H9 (cell line): ENCODE data around the gene MRI1. TPM values are rescaled to one million over a fixed set of nuclear protein-coding genes. Genes with fewer than 3 reads are reported as not detected.

Source experiments
- DNase-seq: peaks from one replicate; pipeline ENCODE4 v3.0.0-alpha.2; 2017
- H2AFZ ChIP-seq: one replicate; pipeline ENCODE4 v1.6.1; 2013; ENCODE audit warnings: mild to moderate bottlenecking, low read length, control low read depth, moderate library complexity
- H2AK5ac ChIP-seq: 2 replicates; pipeline ENCODE4 v1.6.1; 2013; ENCODE audit warnings: low read length, control low read depth, mixed read lengths; ENCODE audit not compliant: insufficient read length
- H2BK120ac ChIP-seq: one replicate; pipeline ENCODE4 v1.6.1; 2013; ENCODE audit warnings: low read depth, mild to moderate bottlenecking, low read length, control low read depth, inconsistent platforms; ENCODE audit not compliant: poor library complexity, severe bottlenecking
- H2BK12ac ChIP-seq: 2 replicates; pipeline ENCODE4 v1.6.1; 2013; ENCODE audit warnings: low read length, control low read depth, mixed read lengths, low read depth; ENCODE audit not compliant: insufficient read length
- H2BK15ac ChIP-seq: 2 replicates; pipeline ENCODE4 v1.6.1; 2013; ENCODE audit warnings: low read depth, low read length, control low read depth
- H2BK20ac ChIP-seq: one replicate; pipeline ENCODE4 v1.6.1; 2013; ENCODE audit warnings: low read depth, mild to moderate bottlenecking, low read length, control low read depth, inconsistent platforms; ENCODE audit not compliant: poor library complexity, severe bottlenecking
- H2BK5ac ChIP-seq: 2 replicates; pipeline ENCODE4 v1.6.1; 2013; ENCODE audit warnings: low read length, control low read depth, mixed read lengths; ENCODE audit not compliant: insufficient read length
- H3K14ac ChIP-seq: 2 replicates; pipeline ENCODE4 v1.6.1; 2013; ENCODE audit warnings: low read length, control low read depth; ENCODE audit not compliant: insufficient read depth
- H3K18ac ChIP-seq: 2 replicates; pipeline ENCODE4 v1.6.1; 2013; ENCODE audit warnings: low read depth, mild to moderate bottlenecking, mixed read lengths, low read length, control low read depth; ENCODE audit not compliant: insufficient read length
- H3K23ac ChIP-seq: 2 replicates; pipeline ENCODE4 v1.6.1; 2013; ENCODE audit warnings: low read length, control low read depth, mixed read lengths, low read depth; ENCODE audit not compliant: insufficient read length
- H3K23me2 ChIP-seq: 2 replicates; pipeline ENCODE4 v1.6.1; 2013; ENCODE audit warnings: low read depth, mild to moderate bottlenecking, mixed read lengths, low read length, control low read depth; ENCODE audit not compliant: insufficient read length, poor library complexity, severe bottlenecking
- H3K27ac ChIP-seq: 2 replicates; pipeline ENCODE4 v1.5.1; 2013; ENCODE audit warnings: low read length, control low read depth, mixed read lengths, low read depth; ENCODE audit not compliant: insufficient read length
- H3K27me3 ChIP-seq: 2 replicates; pipeline ENCODE4 v1.6.1; 2013; ENCODE audit warnings: low read length, control low read depth, inconsistent platforms; ENCODE audit not compliant: insufficient read depth
- H3K4ac ChIP-seq: 2 replicates; pipeline ENCODE4 v1.6.1; 2013; ENCODE audit warnings: low read depth, mild to moderate bottlenecking, control low read depth, inconsistent platforms, low read length, moderate library complexity
- H3K4me1 ChIP-seq: 2 replicates; pipeline ENCODE4 v1.6.1; 2013; ENCODE audit warnings: low read length, control low read depth, inconsistent platforms; ENCODE audit not compliant: insufficient read depth
- H3K4me2 ChIP-seq: 2 replicates; pipeline ENCODE4 v1.6.1; 2013; ENCODE audit warnings: low read length, control low read depth, mixed read lengths; ENCODE audit not compliant: insufficient read length, insufficient read depth
- H3K56ac ChIP-seq: 2 replicates; pipeline ENCODE4 v1.6.1; 2013; ENCODE audit warnings: low read depth, mild to moderate bottlenecking, mixed read lengths, low read length, control low read depth; ENCODE audit not compliant: insufficient read length
- H3K79me1 ChIP-seq: 2 replicates; pipeline ENCODE4 v1.6.1; 2013; ENCODE audit warnings: low read depth, mild to moderate bottlenecking, moderate library complexity, low read length, control low read depth, inconsistent platforms; ENCODE audit not compliant: insufficient read depth, poor library complexity, severe bottlenecking
- H3K79me2 ChIP-seq: 2 replicates; pipeline ENCODE4 v1.6.1; 2013; ENCODE audit warnings: low read length, control low read depth, inconsistent platforms; ENCODE audit not compliant: insufficient read depth
- H3K9ac ChIP-seq: 2 replicates; pipeline ENCODE4 v1.6.1; 2013; ENCODE audit warnings: low read length, control low read depth, mixed read lengths; ENCODE audit not compliant: insufficient read length; ENCODE audit errors: extremely low read depth
- H3K9me3 ChIP-seq: one replicate; pipeline ENCODE4 v1.6.1; 2013; ENCODE audit warnings: low read depth, low read length, inconsistent platforms; ENCODE audit not compliant: control insufficient read depth
- H3T11ph ChIP-seq: one replicate; pipeline ENCODE4 v1.6.1; 2013; ENCODE audit warnings: mild to moderate bottlenecking, low read length, control low read depth, inconsistent platforms
- H4K20me1 ChIP-seq: one replicate; pipeline ENCODE4 v1.6.1; 2013; ENCODE audit not compliant: control insufficient read depth, insufficient read length, insufficient read depth
- H4K5ac ChIP-seq: 2 replicates; pipeline ENCODE4 v1.6.1; 2013; ENCODE audit warnings: low read depth, mild to moderate bottlenecking, mixed read lengths, low read length, control low read depth; ENCODE audit not compliant: insufficient read length
- H4K8ac ChIP-seq: replicated peaks from 2 replicates; pipeline ENCODE4 v1.6.1; 2013; ENCODE audit warnings: low read length, control low read depth, mixed read lengths, low read depth; ENCODE audit not compliant: insufficient read length
- H4K91ac ChIP-seq: 2 replicates; pipeline ENCODE4 v1.6.1; 2013; ENCODE audit warnings: low read depth, mild to moderate bottlenecking, moderate library complexity, mixed read lengths, low read length, control low read depth; ENCODE audit not compliant: insufficient read length
- H3K27ac Mint-ChIP-seq, 3 experiments: 2 replicates in 2 of 3; 3 replicates in 1 of 3; pipeline ENCODE4 v1.8.0; 2020 to 2021; ENCODE audit warnings: mixed read lengths in 3 of 3, mild to moderate bottlenecking in 1 of 3, moderate library complexity in 1 of 3
- H3K27me3 Mint-ChIP-seq: 2 replicates; pipeline ENCODE4 v1.8.0; 2021; ENCODE audit warnings: low read depth, mild to moderate bottlenecking, moderate library complexity, mixed read lengths
- H3K36me3 Mint-ChIP-seq, 3 experiments: 2 replicates in 2 of 3; 3 replicates in 1 of 3; pipeline ENCODE4 v1.8.0; 2020 to 2021; ENCODE audit warnings: low read depth in 3 of 3, mixed read lengths in 3 of 3; ENCODE audit not compliant: insufficient read depth in 1 of 3
- H3K4me1 Mint-ChIP-seq, 2 experiments: 2 replicates each; pipeline ENCODE4 v1.8.0; 2020; ENCODE audit warnings: mixed read lengths in 2 of 2
- H3K4me3 Mint-ChIP-seq, 2 experiments: 2 replicates in 1 of 2; 3 replicates in 1 of 2; pipeline ENCODE4 v1.8.0; 2020 to 2021; ENCODE audit warnings: mild to moderate bottlenecking in 2 of 2, mixed read lengths in 2 of 2, moderate library complexity in 1 of 2
- H3K9me3 Mint-ChIP-seq, 2 experiments: 2 replicates in 1 of 2; 3 replicates in 1 of 2; pipeline ENCODE4 v1.8.0; 2020; ENCODE audit warnings: mild to moderate bottlenecking in 2 of 2, mixed read lengths in 2 of 2, moderate library complexity in 1 of 2
- CTCF ChIP-seq: fragments of 200-600 bp; sonication (generic); conservative IDR thresholded peaks from 3 replicates; pipeline ENCODE4 v1.8.0; 2021; ENCODE audit warnings: antibody characterized with exemption, mild to moderate bottlenecking
- WGBS: extraction: QIAGEN DNeasy Blood & Tissue Kit; methylation state at CpG from one replicate; pipeline ENCODE4 v1.1.7; 2013; ENCODE audit warnings: missing lambda C conversion rate, low lambda C conversion rate, mixed read lengths; ENCODE audit not compliant: insufficient read length; ENCODE audit errors: extremely low coverage; 5-methylcytosine and 5-hydroxymethylcytosine counted together
- total RNA-seq: library from RNA; stranded (reverse); gene quantifications from 2 replicates; pipeline ENCODE4 v1.2.1, GENCODE V29; 2021

Gene MRI1
- total RNA-seq, 1 experiment from 2014 or later, result 19.5 TPM

- H3K23ac ChIP-seq, result no peak overlapping the region
- no peak overlapping the region for H3K14ac ChIP-seq
- no peak overlapping the region for H2BK12ac ChIP-seq
- no peak overlapping the region for H2BK5ac ChIP-seq
- H3K9me3 ChIP-seq, result no peaks in the 10 kb centered on the region
- H3K79me2 ChIP-seq, result no peaks in the 10 kb centered on the region
- H3K23me2 ChIP-seq, result peaks cover 4% of the 10 kb centered on the region
- no peak overlapping the region for H3K9ac ChIP-seq
- Mint-ChIP-seq H3K27ac (no peak overlapping the region), H3K9me3 (no peaks in the 10 kb centered on the region), H3K27me3 (peaks cover 1% of the 10 kb centered on the region), H3K4me3 (peak overlapping the region; percentile 69 to 84), H3K4me1 (peaks cover 6 to 8% of the 10 kb centered on the region in 2 experiments), H3K36me3 (peaks cover 6 to 33% (median 26%) of the 10 kb centered on the region in 3 experiments; a peak in 6 of 7 replicates)
- no peak overlapping the region for H3K56ac ChIP-seq
- H3K4me2 ChIP-seq, result peak overlapping the region; percentile 73
- H2BK15ac ChIP-seq, result no peak overlapping the region
- no peak overlapping the region for H3K18ac ChIP-seq
- H2AK5ac ChIP-seq, result no peak overlapping the region
- TF ChIP-seq CTCF, result no peak
- H3T11ph ChIP-seq, result no peak overlapping the region
- H3K4ac ChIP-seq, result no peak overlapping the region
- H3K4me1 ChIP-seq, result no peaks in the 10 kb centered on the region; the same call in 1 of the 2 replicates
- H3K27ac ChIP-seq, result no peak overlapping the region
- H3K27me3 ChIP-seq, result no peaks in the 10 kb centered on the region
- H2BK120ac ChIP-seq, result no peak overlapping the region
- H4K20me1 ChIP-seq, result no peaks in the 10 kb centered on the region
- WGBS, result no CpG with 5 or more reads among the region's 48 CpGs
- no peak overlapping the region for H2AFZ ChIP-seq
- no peak overlapping the region for H4K5ac ChIP-seq
- no peaks in the 10 kb centered on the region for H3K79me1 ChIP-seq
- H4K91ac ChIP-seq, result no peak overlapping the region
- H4K8ac ChIP-seq, result no peak overlapping the region
- H2BK20ac ChIP-seq, result no peak overlapping the region
- no peak for DNase-seq
These were observed 586 bp downstream of the MRI1 start for GRCh38 chr19:13764821-13765394.
